Suprapubic skin (tissue), 4 donors: ENCODE data around the gene ITPKB. TPM values are rescaled to one million over a fixed set of nuclear protein-coding genes. Genes with fewer than 3 reads are reported as not detected.

Source experiments
- DNase-seq, 2 donors: peaks; one replicate each; pipeline ENCODE4 v3.0.0-alpha.2; 2019; ENCODE audit warnings: low spot score in 2 of 2
- H3K27ac ChIP-seq: fragments of 200-600 bp; sonication (generic); one replicate; pipeline ENCODE4 v1.5.1; 2019
- H3K27me3 ChIP-seq: fragments of 200-600 bp; sonication (generic); one replicate; pipeline ENCODE4 v1.5.1; 2019
- H3K36me3 ChIP-seq: fragments of 200-600 bp; sonication (generic); one replicate; pipeline ENCODE4 v1.5.1; 2019
- H3K4me1 ChIP-seq: fragments of 200-600 bp; sonication (generic); one replicate; pipeline ENCODE4 v1.5.1; 2019
- H3K4me3 ChIP-seq: fragments of 200-600 bp; sonication (generic); one replicate; pipeline ENCODE4 v1.5.1; 2019; ENCODE audit warnings: mild to moderate bottlenecking
- H3K9me3 ChIP-seq: fragments of 200-600 bp; sonication (generic); one replicate; pipeline ENCODE4 v1.5.1; 2019
- CTCF ChIP-seq, 2 donors: fragments of 200-600 bp in 1 of 2; fragments of 450-650 bp in 1 of 2; sonication (generic) in 1 of 2; IDR thresholded peaks; one replicate each; pipeline ENCODE4 v1.5.1; 2016 to 2019; ENCODE audit warnings: antibody characterized with exemption in 2 of 2, mild to moderate bottlenecking in 1 of 2, moderate library complexity in 1 of 2
- EP300 ChIP-seq: sonication (generic); formaldehyde crosslinking; IDR thresholded peaks from one replicate; pipeline ENCODE4 v1.6.1; 2017; ENCODE audit warnings: antibody characterized with exemption
- POLR2A ChIP-seq, 2 donors: fragments of 450-650 bp; IDR thresholded peaks; one replicate each; pipeline ENCODE4 v1.6.1; 2017; ENCODE audit warnings: antibody characterized with exemption in 2 of 2, mild to moderate bottlenecking in 2 of 2, moderate library complexity in 2 of 2
- POLR2AphosphoS5 ChIP-seq, 3 donors: sonication (generic); formaldehyde crosslinking; IDR thresholded peaks; one replicate each; pipeline ENCODE4 v1.6.1; 2017; ENCODE audit warnings: antibody characterized with exemption in 3 of 3
- WGBS: methylation state at CpG from one replicate; pipeline ENCODE4 v1.1.5; 2018; 5-methylcytosine and 5-hydroxymethylcytosine counted together
- total RNA-seq, 4 donors: library from RNA; depleted of rRNA; stranded (reverse); fragments of >200 nt; gene quantifications; one replicate each; pipeline ENCODE4 v1.1.0, GENCODE V29; 2016

Gene ITPKB
- total RNA-seq, 4 donors from 2014 or later = 31.0 to 39.0 (median 35.3) TPM

GRCh38 chr1:226631229-226632000 lies 107.7 kb downstream of the ITPKB start:
- 91% methylated on average over 10 of the region's 10 CpGs for WGBS
- Histone ChIP-seq H3K4me3 (no peak overlapping the region), H3K9me3 (no peaks in the 10 kb centered on the region), H3K36me3 (peaks cover 10% of the 10 kb centered on the region), H3K4me1 (peaks cover 45% of the 10 kb centered on the region), H3K27ac (no peak overlapping the region), H3K27me3 (no peaks in the 10 kb centered on the region)
- TF ChIP-seq POLR2A (IDR thresholded peaks at IDR 0.05) (no peak), EP300 (no peak), POLR2AphosphoS5 (IDR thresholded peaks at IDR 0.05) (no peak), CTCF (IDR thresholded peaks at IDR 0.05) (no peak)
- peak; percentile 31 to 54 for DNase-seq

GRCh38 chr1:226630592-226630991 lies 108.5 kb downstream of the ITPKB start:
- H3K36me3 ChIP-seq = peaks cover 8% of the 10 kb centered on the region

GRCh38 chr1:226629896-226630550 lies 109.1 kb downstream of the ITPKB start:
- Histone ChIP-seq H3K4me1 (peaks cover 37% of the 10 kb centered on the region), H3K9me3 (no peaks in the 10 kb centered on the region)
- peak; percentile 45 to 49 for DNase-seq

More at GRCh38 chr1:226630592-226630991, 108.5 kb downstream of the ITPKB start:
- TF ChIP-seq CTCF (IDR thresholded peaks at IDR 0.05) (no peak), EP300 (no peak), POLR2A (IDR thresholded peaks at IDR 0.05) (no peak), POLR2AphosphoS5 (IDR thresholded peaks at IDR 0.05) (no peak)
- WGBS = 94% methylated on average over 3 of the region's 3 CpGs
- no peaks in the 10 kb centered on the region for H3K27me3 ChIP-seq
- H3K9me3 ChIP-seq = no peaks in the 10 kb centered on the region
- H3K4me3 ChIP-seq = no peak overlapping the region
- no peak overlapping the region for H3K27ac ChIP-seq
- peaks cover 43% of the 10 kb centered on the region for H3K4me1 ChIP-seq
- no peak for DNase-seq

GRCh38 chr1:226629210-226629895 lies 109.7 kb downstream of the ITPKB start:
- no peak overlapping the region for H3K27ac ChIP-seq
- H3K9me3 ChIP-seq = no peaks in the 10 kb centered on the region
- H3K4me3 ChIP-seq = no peak overlapping the region
- no peaks in the 10 kb centered on the region for H3K27me3 ChIP-seq
- 96% methylated on average over 10 of the region's 18 CpGs for WGBS
- TF ChIP-seq POLR2A (IDR thresholded peaks at IDR 0.05) (no peak), POLR2AphosphoS5 (IDR thresholded peaks at IDR 0.05) (no peak), CTCF (IDR thresholded peaks at IDR 0.05) (no peak), EP300 (no peak)
- peak; percentile 50 to 56 for DNase-seq
- peaks cover 30% of the 10 kb centered on the region for H3K4me1 ChIP-seq
- H3K36me3 ChIP-seq = peaks cover 8% of the 10 kb centered on the region

More at GRCh38 chr1:226629896-226630550, 109.1 kb downstream of the ITPKB start:
- peaks cover 8% of the 10 kb centered on the region for H3K36me3 ChIP-seq
- TF ChIP-seq EP300 (no peak), POLR2A (IDR thresholded peaks at IDR 0.05) (no peak), POLR2AphosphoS5 (IDR thresholded peaks at IDR 0.05) (no peak)
- H3K27ac ChIP-seq = no peak overlapping the region
- H3K27me3 ChIP-seq = no peaks in the 10 kb centered on the region
- H3K4me3 ChIP-seq = no peak overlapping the region
- WGBS = 93% methylated on average over 6 of the region's 6 CpGs

GRCh38 chr1:226628612-226629155 lies 110.4 kb downstream of the ITPKB start:
- no peak overlapping the region for H3K4me3 ChIP-seq
- TF ChIP-seq CTCF (IDR thresholded peaks at IDR 0.05) (no peak), POLR2A (IDR thresholded peaks at IDR 0.05) (no peak)
- no peak overlapping the region for H3K27ac ChIP-seq
- WGBS = 86% methylated on average over 10 of the region's 10 CpGs
- no peaks in the 10 kb centered on the region for H3K27me3 ChIP-seq
- peaks cover 24% of the 10 kb centered on the region for H3K4me1 ChIP-seq
- peaks cover 8% of the 10 kb centered on the region for H3K36me3 ChIP-seq
- no peaks in the 10 kb centered on the region for H3K9me3 ChIP-seq
- DNase-seq = peak; percentile 41 to 62
